GM12878 (cell line): ENCODE results near the gene CKB. TPM values are rescaled to one million over a fixed set of nuclear protein-coding genes. Genes with fewer than 3 reads are reported as not detected.

Experiments used
- ASH2L ChIP-seq: fragments of 300-600, 200-600 bp; sonication (generic); IDR thresholded peaks from 2 replicates; pipeline ENCODE4 v1.6.1; 2017; ENCODE audit warnings: low read depth, mild to moderate bottlenecking, borderline replicate concordance
- BHLHE40 ChIP-seq, 2 experiments: fragments of 450-650 bp in 1 of 2; IDR thresholded peaks; 2 replicates each; pipeline ENCODE4 v1.6.1; 2011 to 2017; ENCODE audit warnings: low read depth in 2 of 2, borderline replicate concordance in 1 of 2, improper control_type of control experiment in 1 of 2, low read length in 1 of 2, mild to moderate bottlenecking in 1 of 2
- CBFB ChIP-seq: IDR thresholded peaks from 2 replicates; pipeline ENCODE4 v1.6.1; 2016; ENCODE audit warnings: antibody characterized with exemption, low read depth
- DPF2 ChIP-seq: fragments of 450-650 bp; IDR thresholded peaks from 2 replicates; pipeline ENCODE4 v1.6.1; 2017; ENCODE audit warnings: mild to moderate bottlenecking
- E4F1 ChIP-seq: fragments of 450-650 bp; IDR thresholded peaks from 2 replicates; pipeline ENCODE4 v1.6.1; 2018; ENCODE audit warnings: borderline replicate concordance, mild to moderate bottlenecking; ENCODE audit not compliant: partially characterized antibody
- KLF5 ChIP-seq: fragments of 450-650 bp; IDR thresholded peaks from 2 replicates; pipeline ENCODE4 v1.6.1; 2014; ENCODE audit warnings: mild to moderate bottlenecking; ENCODE audit not compliant: partially characterized antibody
- NFXL1 ChIP-seq: fragments of 450-650 bp; IDR thresholded peaks from 2 replicates; pipeline ENCODE4 v1.6.1; 2017; ENCODE audit warnings: antibody characterized with exemption, mild to moderate bottlenecking, borderline replicate concordance
- PAX5 ChIP-seq: IDR thresholded peaks from 2 replicates; pipeline ENCODE4 v1.6.1; 2011; ENCODE audit warnings: low read depth, low read length, borderline replicate concordance
- RB1 ChIP-seq: fragments of 450-650 bp; formaldehyde crosslinking; IDR thresholded peaks from 2 replicates; pipeline ENCODE4 v1.6.1; 2017; ENCODE audit warnings: mild to moderate bottlenecking, borderline replicate concordance
- SIX5 ChIP-seq: IDR thresholded peaks from 2 replicates; pipeline ENCODE4 v1.6.1; 2011; ENCODE audit warnings: mild to moderate bottlenecking, low read depth, low read length, moderate library complexity; ENCODE audit not compliant: severe bottlenecking
- SPI1 ChIP-seq: IDR thresholded peaks from 2 replicates; pipeline ENCODE4 v1.6.1; 2011; ENCODE audit warnings: low read depth, mild to moderate bottlenecking, low read length, moderate library complexity, borderline replicate concordance; ENCODE audit not compliant: insufficient read depth
- SRF ChIP-seq, 2 experiments: IDR thresholded peaks; 2 replicates each; pipeline ENCODE4 v1.6.1; 2011; ENCODE audit warnings: low read depth in 2 of 2, low read length in 2 of 2, mild to moderate bottlenecking in 1 of 2, moderate library complexity in 1 of 2
- STAT1 ChIP-seq: fragments of 450-650 bp; conservative IDR thresholded peaks from 2 replicates; pipeline ENCODE4 v1.6.1; 2014; ENCODE audit warnings: antibody characterized with exemption, mild to moderate bottlenecking
- YBX1 ChIP-seq: fragments of 450-650 bp; IDR thresholded peaks from 2 replicates; pipeline ENCODE4 v1.6.1; 2016; ENCODE audit warnings: antibody characterized with exemption
- ZNF207 ChIP-seq: fragments of 450-650 bp; IDR thresholded peaks from 2 replicates; pipeline ENCODE4 v1.6.1; 2014; ENCODE audit warnings: antibody characterized with exemption, mild to moderate bottlenecking, borderline replicate concordance
- ZNF217 ChIP-seq: fragments of 450-650 bp; IDR thresholded peaks from 2 replicates; pipeline ENCODE4 v1.6.1; 2017; ENCODE audit warnings: antibody characterized with exemption, mild to moderate bottlenecking
- ZNF24 ChIP-seq: fragments of 450-650 bp; IDR thresholded peaks from 2 replicates; pipeline ENCODE4 v1.6.1; 2017; ENCODE audit warnings: antibody characterized with exemption, mild to moderate bottlenecking
- ZSCAN29 ChIP-seq: fragments of 450-650 bp; IDR thresholded peaks from 2 replicates; pipeline ENCODE4 v1.6.1; 2017; ENCODE audit warnings: mild to moderate bottlenecking, moderate library complexity
- polyA plus RNA-seq, 11 experiments: library from polyadenylated mRNA; depleted of rRNA in 4 of 11; unstranded in 6 of 11; stranded (reverse) in 5 of 11; fragments of >200 nt; fragmentation: Nextera tagmentation in 4 of 11; fragmentation: Illumina TruSeq in 1 of 11; extraction: Ambion mirVana in 4 of 11; extraction: Trizol in 1 of 11; gene quantifications; 1 replicate in 1 of 11; 2 replicates in 10 of 11; pipeline versions ENCODE4 v1.2.1 to v1.2.3, GENCODE V29; 2011 to 2016; ENCODE audit warnings: inconsistent platforms in 2 of 11, missing spikeins in 2 of 11, low read depth in 1 of 11
- total RNA-seq, 4 experiments: library from RNA; depleted of rRNA in 3 of 4; stranded (reverse); fragments of >200 nt in 3 of 4; fragmentation: Illumina TruSeq in 1 of 4; extraction: Trizol in 1 of 4; gene quantifications; 2 replicates each; pipeline versions ENCODE4 v1.2.1 to v1.2.3, GENCODE V29; 2013 to 2021
- TF ChIP-seq, protein P1 (sequence below): fragments of 450-650 bp; IDR thresholded peaks from 2 replicates; pipeline ENCODE4 v1.6.1; 2017; ENCODE audit warnings: antibody characterized with exemption, mild to moderate bottlenecking, moderate library complexity
- TF ChIP-seq, protein P2 (sequence below): fragments of 450-650 bp; IDR thresholded peaks from 2 replicates; pipeline ENCODE4 v1.6.1; 2017; ENCODE audit warnings: mild to moderate bottlenecking, moderate library complexity

CKB gene
- total and polyA plus RNA-seq, 10 of the 15 experiments (the other 5 are each of a cell fraction or from before 2014, with no cell fraction given), result 0.40 to 6.1 (median 2.3) TPM

DNA sequence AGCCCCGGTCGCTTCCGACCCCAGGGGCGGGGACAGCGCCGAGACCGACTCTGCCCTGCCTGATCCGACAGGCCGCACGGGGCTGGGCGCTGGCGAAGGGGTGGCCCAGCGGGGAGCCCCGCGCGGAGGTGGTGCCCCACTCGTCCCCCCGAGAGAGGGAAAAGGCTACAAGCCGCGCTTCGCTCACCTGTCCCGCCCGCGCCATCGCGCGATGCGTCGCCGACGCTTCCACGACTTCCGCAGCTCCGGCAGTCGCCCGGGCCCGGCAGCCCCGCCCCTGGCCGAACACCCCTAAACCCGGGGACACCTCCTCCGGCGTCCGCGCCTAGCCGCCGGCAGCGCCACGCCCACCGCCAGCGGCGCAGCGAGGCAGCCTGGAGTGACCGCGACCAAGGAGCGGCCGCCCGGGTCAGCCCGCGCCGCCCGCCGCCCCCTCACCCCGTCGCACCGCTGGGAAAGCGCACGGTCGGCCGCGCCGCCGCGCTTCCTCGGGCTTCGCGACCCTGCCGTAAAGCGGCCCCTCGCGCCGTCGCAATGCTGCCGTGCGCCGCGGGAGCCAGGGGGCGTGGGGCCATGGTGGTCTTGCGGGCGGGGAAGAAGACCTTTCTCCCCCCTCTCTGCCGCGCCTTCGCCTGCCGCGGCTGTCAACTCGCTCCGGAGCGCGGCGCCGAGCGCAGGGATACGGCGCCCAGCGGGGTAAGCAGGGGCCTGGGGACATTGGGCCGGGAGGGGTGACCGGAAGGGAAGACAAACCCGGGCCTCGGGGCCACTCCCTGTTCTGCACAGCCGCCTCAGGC lies 40.0 kb upstream of the CKB start, which contains the start of the genes BAG5 and COA8 (continued):
- TF ChIP-seq STAT1 (peak; percentile 93; the same call in 1 of the 2 replicates), ZNF24 (peak; percentile 84), KLF5 (peak; percentile 40), CBFB (no peak), BHLHE40 (IDR thresholded peaks at IDR 0.05; ENCODE audit: borderline replicate concordance in 1 of 2, low read depth in 2 of 2, low read length in 1 of 2) (peak in 1 of 2 experiments; percentile 73; a peak in 2 of 4 replicates), E4F1 (peak; percentile 99), ZSCAN29 (0 out of 2 replicates have a peak, but pooled peaks have one; percentile 41), DPF2 (peak; percentile 89), SRF (IDR thresholded peaks at IDR 0.05; ENCODE audit: low read depth in 2 of 2, low read length in 2 of 2) (0 out of 4 replicates have a peak, but pooled peaks of 1 of the 2 experiments have one; percentile 36), ASH2L (peak; percentile 92), PAX5 (peak; percentile 88), YBX1 (no peak), SIX5 (peak; percentile 60), NFXL1 (peak; percentile 94), ZNF207 (peak; percentile 82; the same call in 1 of the 2 replicates), ZNF217 (peak; percentile 82), RB1 (0 out of 2 replicates have a peak, but pooled peaks have one; percentile 87), SPI1 (peak; percentile 30; the same call in 1 of the 2 replicates)
- TF ChIP-seq, protein P1, sequence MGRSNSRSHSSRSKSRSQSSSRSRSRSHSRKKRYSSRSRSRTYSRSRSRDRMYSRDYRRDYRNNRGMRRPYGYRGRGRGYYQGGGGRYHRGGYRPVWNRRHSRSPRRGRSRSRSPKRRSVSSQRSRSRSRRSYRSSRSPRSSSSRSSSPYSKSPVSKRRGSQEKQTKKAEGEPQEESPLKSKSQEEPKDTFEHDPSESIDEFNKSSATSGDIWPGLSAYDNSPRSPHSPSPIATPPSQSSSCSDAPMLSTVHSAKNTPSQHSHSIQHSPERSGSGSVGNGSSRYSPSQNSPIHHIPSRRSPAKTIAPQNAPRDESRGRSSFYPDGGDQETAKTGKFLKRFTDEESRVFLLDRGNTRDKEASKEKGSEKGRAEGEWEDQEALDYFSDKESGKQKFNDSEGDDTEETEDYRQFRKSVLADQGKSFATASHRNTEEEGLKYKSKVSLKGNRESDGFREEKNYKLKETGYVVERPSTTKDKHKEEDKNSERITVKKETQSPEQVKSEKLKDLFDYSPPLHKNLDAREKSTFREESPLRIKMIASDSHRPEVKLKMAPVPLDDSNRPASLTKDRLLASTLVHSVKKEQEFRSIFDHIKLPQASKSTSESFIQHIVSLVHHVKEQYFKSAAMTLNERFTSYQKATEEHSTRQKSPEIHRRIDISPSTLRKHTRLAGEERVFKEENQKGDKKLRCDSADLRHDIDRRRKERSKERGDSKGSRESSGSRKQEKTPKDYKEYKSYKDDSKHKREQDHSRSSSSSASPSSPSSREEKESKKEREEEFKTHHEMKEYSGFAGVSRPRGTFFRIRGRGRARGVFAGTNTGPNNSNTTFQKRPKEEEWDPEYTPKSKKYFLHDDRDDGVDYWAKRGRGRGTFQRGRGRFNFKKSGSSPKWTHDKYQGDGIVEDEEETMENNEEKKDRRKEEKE, result 0 out of 2 replicates have a peak, but pooled peaks have one; percentile 50
- TF ChIP-seq, protein P2, sequence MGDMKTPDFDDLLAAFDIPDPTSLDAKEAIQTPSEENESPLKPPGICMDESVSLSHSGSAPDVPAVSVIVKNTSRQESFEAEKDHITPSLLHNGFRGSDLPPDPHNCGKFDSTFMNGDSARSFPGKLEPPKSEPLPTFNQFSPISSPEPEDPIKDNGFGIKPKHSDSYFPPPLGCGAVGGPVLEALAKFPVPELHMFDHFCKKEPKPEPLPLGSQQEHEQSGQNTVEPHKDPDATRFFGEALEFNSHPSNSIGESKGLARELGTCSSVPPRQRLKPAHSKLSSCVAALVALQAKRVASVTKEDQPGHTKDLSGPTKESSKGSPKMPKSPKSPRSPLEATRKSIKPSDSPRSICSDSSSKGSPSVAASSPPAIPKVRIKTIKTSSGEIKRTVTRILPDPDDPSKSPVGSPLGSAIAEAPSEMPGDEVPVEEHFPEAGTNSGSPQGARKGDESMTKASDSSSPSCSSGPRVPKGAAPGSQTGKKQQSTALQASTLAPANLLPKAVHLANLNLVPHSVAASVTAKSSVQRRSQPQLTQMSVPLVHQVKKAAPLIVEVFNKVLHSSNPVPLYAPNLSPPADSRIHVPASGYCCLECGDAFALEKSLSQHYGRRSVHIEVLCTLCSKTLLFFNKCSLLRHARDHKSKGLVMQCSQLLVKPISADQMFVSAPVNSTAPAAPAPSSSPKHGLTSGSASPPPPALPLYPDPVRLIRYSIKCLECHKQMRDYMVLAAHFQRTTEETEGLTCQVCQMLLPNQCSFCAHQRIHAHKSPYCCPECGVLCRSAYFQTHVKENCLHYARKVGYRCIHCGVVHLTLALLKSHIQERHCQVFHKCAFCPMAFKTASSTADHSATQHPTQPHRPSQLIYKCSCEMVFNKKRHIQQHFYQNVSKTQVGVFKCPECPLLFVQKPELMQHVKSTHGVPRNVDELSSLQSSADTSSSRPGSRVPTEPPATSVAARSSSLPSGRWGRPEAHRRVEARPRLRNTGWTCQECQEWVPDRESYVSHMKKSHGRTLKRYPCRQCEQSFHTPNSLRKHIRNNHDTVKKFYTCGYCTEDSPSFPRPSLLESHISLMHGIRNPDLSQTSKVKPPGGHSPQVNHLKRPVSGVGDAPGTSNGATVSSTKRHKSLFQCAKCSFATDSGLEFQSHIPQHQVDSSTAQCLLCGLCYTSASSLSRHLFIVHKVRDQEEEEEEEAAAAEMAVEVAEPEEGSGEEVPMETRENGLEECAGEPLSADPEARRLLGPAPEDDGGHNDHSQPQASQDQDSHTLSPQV, result peak; percentile 69; the same call in 1 of the 2 replicates
